B cell (primary cell): ENCODE data around the gene HSD17B2. TPM values are rescaled to one million over a fixed set of nuclear protein-coding genes. Genes with fewer than 3 reads are reported as not detected.

ENCODE experiments used
- ATAC-seq: fragments of 200-7000 bp; cut with Tn5 transposase; one replicate; pipeline ENCODE4 v1.10.0; 2021; ENCODE audit warnings: low read depth, mild to moderate bottlenecking, moderate number of reproducible peaks, moderate library complexity
- CTCF ChIA-PET: fragments of 350-600 bp; sonication (Branson Sonifier 250); formaldehyde crosslinking; loops from one replicate; lab custom pipeline; 2021; ENCODE audit warnings: antibody characterized with exemption, inconsistent platforms; lab: Charles Lee
- POLR2A ChIA-PET: fragments of 350-600 bp; sonication (Branson Sonifier 250); formaldehyde crosslinking; loops from one replicate; lab custom pipeline; 2021; ENCODE audit warnings: antibody characterized with exemption; lab: Charles Lee
- DNase-seq: peaks from one replicate; pipeline ENCODE4 v3.0.0; 2013
- H2AFZ ChIP-seq: 2 replicates; pipeline ENCODE4 v1.6.1; 2012; ENCODE audit warnings: mild to moderate bottlenecking, low read depth, low read length; ENCODE audit not compliant: insufficient read depth, poor library complexity, severe bottlenecking
- H3K27ac ChIP-seq, 2 donors: 1 replicate in 1 of 2; 2 replicates in 1 of 2; pipeline ENCODE4 v1.5.1; 2012 to 2013; ENCODE audit warnings: low read length in 2 of 2, mild to moderate bottlenecking in 2 of 2, moderate library complexity in 1 of 2
- H3K27me3 ChIP-seq, 4 experiments: fragments of 200-600 bp in 1 of 4; sonication (generic) in 1 of 4; replicated peaks in 1 of 4; 1 replicate in 2 of 4; 2 replicates in 2 of 4; pipeline versions ENCODE4 v1.6.1 to v1.7.0; 2013 to 2016; ENCODE audit warnings: low read length in 3 of 4, mild to moderate bottlenecking in 2 of 4, mixed read lengths in 1 of 4, moderate library complexity in 1 of 4; ENCODE audit not compliant: insufficient read depth in 4 of 4, control insufficient read depth in 3 of 4; ENCODE audit errors: control extremely low read depth in 1 of 4
- H3K36me3 ChIP-seq, 2 experiments: replicated peaks in 1 of 2; 1 replicate in 1 of 2; 2 replicates in 1 of 2; pipeline versions ENCODE4 v1.6.1 to v1.7.1; 2013; ENCODE audit warnings: low read length in 1 of 2; ENCODE audit not compliant: insufficient read depth in 2 of 2, control insufficient read depth in 1 of 2; ENCODE audit errors: control extremely low read depth in 1 of 2, extremely low read depth in 1 of 2
- H3K4me1 ChIP-seq, 2 donors: fragments of 200-600 bp in 1 of 2; sonication (generic) in 1 of 2; 1 replicate in 1 of 2; 2 replicates in 1 of 2; pipeline versions ENCODE4 v1.5.1 to v1.6.1; 2013 to 2017; ENCODE audit warnings: low read length in 2 of 2; ENCODE audit not compliant: control insufficient read depth in 2 of 2, insufficient read depth in 2 of 2
- H3K4me2 ChIP-seq: replicated peaks from 2 replicates; pipeline ENCODE3; 2012; ENCODE audit warnings: mild to moderate bottlenecking, low read depth, low read length; ENCODE audit not compliant: poor library complexity, severe bottlenecking
- H3K4me3 ChIP-seq, 5 experiments: fragments of 200-600 bp in 1 of 5; sonication (generic) in 1 of 5; 1 replicate in 3 of 5; 2 replicates in 2 of 5; pipeline versions ENCODE4 v1.5.1 to v1.7.0; 2011 to 2016; ENCODE audit warnings: low read length in 4 of 5, mild to moderate bottlenecking in 4 of 5, low read depth in 2 of 5, control low read depth in 1 of 5, moderate library complexity in 1 of 5; ENCODE audit not compliant: insufficient read depth in 1 of 5; ENCODE audit errors: control extremely low read depth in 1 of 5, extremely low read depth in 1 of 5
- H3K79me2 ChIP-seq: fragments of 200-600 bp; sonication (generic); one replicate; pipeline ENCODE4 v1.6.0; 2016; ENCODE audit warnings: low read length; ENCODE audit not compliant: control insufficient read depth, insufficient read depth
- H3K9ac ChIP-seq: fragments of 200-600 bp; sonication (generic); 2 replicates; pipeline ENCODE4 v1.6.1; 2017; ENCODE audit warnings: mild to moderate bottlenecking, low read length, moderate library complexity
- H3K9me3 ChIP-seq, 3 donors: one replicate each; pipeline versions ENCODE4 v1.6.1 to v1.7.1; 2013; ENCODE audit warnings: low read length in 2 of 3; ENCODE audit not compliant: control insufficient read depth in 2 of 3, insufficient read depth in 1 of 3; ENCODE audit errors: control extremely low read depth in 1 of 3
- H4K20me1 ChIP-seq: 2 replicates; pipeline ENCODE4 v1.6.0; 2012; ENCODE audit warnings: mild to moderate bottlenecking, low read length; ENCODE audit not compliant: insufficient read depth, control insufficient read depth, poor library complexity, severe bottlenecking
- H3K27ac Mint-ChIP-seq: one replicate; pipeline ENCODE4 v1.8.0; 2021; ENCODE audit warnings: mixed read lengths
- H3K27me3 Mint-ChIP-seq: one replicate; pipeline ENCODE4 v1.8.0; 2021; ENCODE audit warnings: mixed read lengths
- H3K4me1 Mint-ChIP-seq: one replicate; pipeline ENCODE4 v1.8.0; 2021; ENCODE audit warnings: mixed read lengths
- H3K4me3 Mint-ChIP-seq: one replicate; pipeline ENCODE4 v1.8.0; 2021; ENCODE audit warnings: mixed read lengths
- H3K9me3 Mint-ChIP-seq: one replicate; pipeline ENCODE4 v1.8.0; 2022; ENCODE audit warnings: mixed read lengths; ENCODE audit not compliant: insufficient read depth
- CTCF ChIP-seq: fragments of 200-600 bp; IDR thresholded peaks from one replicate; pipeline ENCODE4 v1.8.0; 2022; ENCODE audit warnings: antibody characterized with exemption, mild to moderate bottlenecking
- EZH2 ChIP-seq: IDR thresholded peaks from 2 replicates; pipeline ENCODE4 v1.6.1; 2012; ENCODE audit warnings: borderline replicate concordance, low read depth, mild to moderate bottlenecking, moderate library complexity, low read length; ENCODE audit not compliant: insufficient read depth, poor library complexity, severe bottlenecking
- WGBS: methylation state at CpG from one replicate; pipeline ENCODE4 v1.1.5; 2013; ENCODE audit warnings: missing lambda C conversion rate; ENCODE audit not compliant: insufficient coverage; 5-methylcytosine and 5-hydroxymethylcytosine counted together
- intact Hi-C: fragments of 100-400 bp; cut with micrococcal nuclease; formaldehyde crosslinking; loops from one replicate; pipeline ENCODE4 v1.10.0; 2022
- polyA plus RNA-seq: library from polyadenylated mRNA; depleted of rRNA; stranded (reverse); fragments of >200 nt; gene quantifications from 2 replicates; pipeline ENCODE4 v1.2.3, GENCODE V29; 2012
- total RNA-seq, 2 donors: library from RNA; stranded (reverse); fragments of 120-200 nt in 1 of 2; gene quantifications; 1 replicate in 1 of 2; 2 replicates in 1 of 2; pipeline versions ENCODE4 v1.2.3 to v1.2.4, GENCODE V29; 2013 to 2022

Gene HSD17B2
- total and polyA plus RNA-seq, 2 donors (not counting 1 experiment from before 2014, with no cell fraction given) = not detected

DNA sequence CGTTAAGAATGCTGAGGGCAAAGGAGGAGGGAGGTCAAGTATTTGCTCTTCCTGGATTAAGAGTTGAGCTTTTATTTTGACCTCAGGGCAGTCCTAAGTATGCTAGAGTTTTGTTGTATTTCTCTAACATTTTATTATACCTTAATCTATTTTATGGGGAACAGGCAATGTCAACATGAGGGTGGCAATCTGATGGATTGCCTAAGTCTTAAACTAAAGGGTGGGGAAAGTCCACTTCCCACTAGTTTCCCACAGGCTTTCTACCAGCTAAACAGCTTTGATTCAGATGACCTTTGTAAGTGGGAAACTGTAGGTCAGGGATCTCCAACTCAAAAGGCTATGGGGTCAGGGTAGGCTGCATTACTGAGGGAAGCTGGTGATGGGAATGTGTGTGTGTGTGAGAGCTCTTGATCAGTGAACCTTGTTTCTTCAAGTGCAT lies 24.9 kb downstream of the HSD17B2 start:
- ATAC-seq (no peak), DNase-seq (no peak)
- Histone ChIP-seq H3K36me3 (no peaks in the 10 kb centered on the region), H3K9ac (no peak overlapping the region), H3K4me2 (no peak overlapping the region), H3K79me2 (no peaks in the 10 kb centered on the region), H3K4me1 (no peaks in the 10 kb centered on the region), H2AFZ (no peak overlapping the region), H3K27me3 (peaks cover 0 to 6% (median 2%) of the 10 kb centered on the region in 4 experiments), H3K4me3 (no peak overlapping the region), H3K9me3 (no peaks in the 10 kb centered on the region), H3K27ac (no peak overlapping the region), H4K20me1 (no peaks in the 10 kb centered on the region)
- intact Hi-C loops = no loop called here
- ChIA-PET POLR2A (no interaction called here), CTCF (interaction anchor here (0.8 to 2.4 kb wide), 3 partner anchors 12 to 693 kb away, joined by 4 to 10 read pairs (median 4); no protein-coding TSS in a partner anchor)
- no peak overlapping the region for H3K27ac Mint-ChIP-seq
- H3K27me3 Mint-ChIP-seq = peaks cover 38% of the 10 kb centered on the region
- no peak for TF ChIP-seq EZH2
- TF ChIP-seq CTCF = no peak
- no peaks in the 10 kb centered on the region for H3K4me1 Mint-ChIP-seq
- no peaks in the 10 kb centered on the region for H3K9me3 Mint-ChIP-seq
- no peak overlapping the region for H3K4me3 Mint-ChIP-seq
- no CpG with 5 or more reads among the region's 1 CpG for WGBS

DNA sequence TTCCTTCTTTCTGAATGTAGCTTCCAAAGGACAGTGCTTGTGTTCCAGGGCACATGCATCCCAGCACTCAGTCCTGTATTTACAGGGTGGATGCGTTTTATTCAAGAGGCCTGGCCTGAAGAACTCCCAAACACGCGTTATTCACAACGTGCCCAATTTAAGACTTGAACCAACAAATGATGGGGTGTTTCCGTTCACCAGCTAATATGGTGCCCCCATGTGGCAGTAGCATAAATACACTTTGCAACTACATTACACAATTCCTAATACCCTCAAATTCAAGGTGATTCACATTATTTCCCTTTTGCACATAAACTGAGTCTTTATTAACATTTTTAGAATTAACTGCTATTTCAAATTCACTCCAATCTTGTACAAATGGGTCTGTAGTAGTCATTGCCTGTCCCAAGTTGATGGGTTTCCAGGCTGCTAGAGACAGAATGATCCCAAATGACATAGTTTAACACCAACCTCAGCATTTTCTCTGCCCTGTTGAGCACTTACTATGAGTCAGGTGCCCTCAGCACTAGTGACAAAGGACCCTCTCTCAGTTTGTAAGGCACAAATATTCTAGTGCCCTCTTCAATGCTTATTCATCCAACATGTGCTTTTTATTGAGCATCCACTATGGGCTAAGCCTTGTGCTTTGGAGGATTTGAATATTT lies 26.9 kb downstream of the HSD17B2 start:
- 40% methylated on average over 5 of the region's 5 CpGs for WGBS
- DNase-seq (peak; percentile 36), ATAC-seq (no peak)
- Mint-ChIP-seq H3K27ac (no peak overlapping the region), H3K9me3 (no peaks in the 10 kb centered on the region), H3K4me1 (no peaks in the 10 kb centered on the region), H3K4me3 (no peak overlapping the region), H3K27me3 (peaks cover 35% of the 10 kb centered on the region)
- CTCF ChIA-PET = interaction anchor here (1.4 to 2.4 kb wide), 5 partner anchors 10 to 697 kb away, joined by 4 to 10 read pairs (median 5); no protein-coding TSS in a partner anchor
- intact Hi-C loops = no loop called here
- no peak overlapping the region for H3K9ac ChIP-seq
- no peak overlapping the region for H2AFZ ChIP-seq
- POLR2A ChIA-PET = no interaction called here
- H3K4me2 ChIP-seq = no peak overlapping the region
- peak; percentile 66 for TF ChIP-seq CTCF
- TF ChIP-seq EZH2 = no peak
- peaks cover 0 to 6% (median 2%) of the 10 kb centered on the region in 4 experiments for H3K27me3 ChIP-seq
- H3K36me3 ChIP-seq = no peaks in the 10 kb centered on the region
- no peaks in the 10 kb centered on the region for H3K79me2 ChIP-seq
- no peak overlapping the region for H3K4me3 ChIP-seq
- H3K9me3 ChIP-seq = no peaks in the 10 kb centered on the region
- no peaks in the 10 kb centered on the region for H3K4me1 ChIP-seq
- no peaks in the 10 kb centered on the region for H4K20me1 ChIP-seq
- H3K27ac ChIP-seq = no peak overlapping the region
